ENCODE results near the gene ALG12. TPM values are rescaled to one million over a fixed set of nuclear protein-coding genes. Genes with fewer than 3 reads are reported as not detected.

The ALG12 gene
- total and polyA plus RNA-seq, 2 of the 13 experiments (the other 11 are each of a cell fraction or from before 2014, with no cell fraction given), result 7.8 to 15.8 TPM

- H3K9ac ChIP-seq (ENCODE audit: insufficient read depth, low read depth, low read length), result no peak overlapping the region
- no peak overlapping the region for H3K4me3 ChIP-seq (replicated peaks in 1 of 3; ENCODE audit: insufficient read depth in 1 of 3, low read depth in 2 of 3, low read length in 3 of 3)
- H4K20me1 ChIP-seq (ENCODE audit: insufficient read depth, low read length), result no peaks in the 10 kb centered on the region
- WGBS (ENCODE audit: low lambda C conversion rate), result 96% methylated on average over 17 of the region's 26 CpGs
- ChIA-PET POLR2A (no interaction called here), CTCF (ENCODE audit: low intra/inter-chr PET ratio, low total read pairs) (no interaction called here)
- ATAC-seq (no peak), FAIRE-seq (no peak), DNase-seq (ENCODE audit: low spot score) (no peak)
- no TSS peak for BruUV-seq (replicated peaks)
- H3K27me3 ChIP-seq (ENCODE audit: control insufficient read depth in 1 of 2, insufficient read depth in 2 of 2, low read length in 2 of 2), result peaks cover 3 to 10% of the 10 kb centered on the region in 2 experiments; a peak in 4 of 5 replicates
- peaks cover 26% of the 10 kb centered on the region for H3K4me1 ChIP-seq (ENCODE audit: insufficient read depth, low read length)
- intact Hi-C loops (cut with micrococcal nuclease; ENCODE audit: unreplicated experiment) (no loop called here), in situ Hi-C loops (cut with HindIII; ENCODE audit: extremely low pct_ligation_motif_present, low pct_unique_long_range_greater_than_20kb) (no loop called here)
- TF ChIP-seq AGO2 (optimal IDR thresholded peaks at IDR 0.05; ENCODE audit: low read depth, low read length), result peak; percentile 46
- TF ChIP-seq BHLHE40 (IDR thresholded peaks at IDR 0.05; ENCODE audit: low read length), result no peak
- no peak for TF ChIP-seq ZNF609 (CRISPR knock-in tag; IDR thresholded peaks at IDR 0.05; ENCODE audit: borderline replicate concordance)
- H3K27ac ChIP-seq (ENCODE audit: extremely low read length, insufficient read depth, low read length), result no peak overlapping the region
- H3K79me2 ChIP-seq (ENCODE audit: insufficient read depth, low read length), result no peaks in the 10 kb centered on the region
- H3K4me2 ChIP-seq (ENCODE audit: low read depth, low read length), result no peak overlapping the region
- no peaks in the 10 kb centered on the region for H3K9me3 ChIP-seq (ENCODE audit: low read length)
- H3K36me3 ChIP-seq (replicated peaks in 1 of 2; ENCODE audit: control insufficient read depth in 1 of 2, insufficient read depth in 2 of 2, low read length in 2 of 2), result no peaks in the 10 kb centered on the region; a peak in 1 of 5 replicates
- no peak overlapping the region for H2AFZ ChIP-seq (ENCODE audit: low read length)
Measured at GRCh38 chr22:49927483-49928184, 9.4 kb upstream of the ALG12 start.
